CD14-positive monocyte (primary cell): ENCODE data around the gene MACROD2. TPM values are rescaled to one million over a fixed set of nuclear protein-coding genes. Genes with fewer than 3 reads are reported as not detected.

ENCODE experiments used
- DNase-seq, 3 donors: peaks; one replicate each; pipeline ENCODE4 v3.0.0-alpha.2; 2011 to 2022
- H2AFZ ChIP-seq: 2 replicates; pipeline ENCODE4 v1.6.0; 2012; ENCODE audit warnings: mild to moderate bottlenecking, low read depth, low read length, inconsistent platforms; ENCODE audit not compliant: insufficient read depth, poor library complexity, severe bottlenecking
- H3K27ac ChIP-seq, 2 donors: 1 replicate in 1 of 2; 2 replicates in 1 of 2; pipeline ENCODE4 v1.5.1; 2012 to 2013; ENCODE audit warnings: low read length in 2 of 2, control low read depth in 1 of 2, inconsistent platforms in 1 of 2, low read depth in 1 of 2, mild to moderate bottlenecking in 1 of 2
- H3K27me3 ChIP-seq, 2 donors: one replicate each; pipeline versions ENCODE4 v1.6.0 to v1.6.1; 2011 to 2013; ENCODE audit warnings: low read length in 2 of 2; ENCODE audit not compliant: control insufficient read depth in 2 of 2, insufficient read depth in 2 of 2
- H3K36me3 ChIP-seq, 2 donors: replicated peaks in 1 of 2; 1 replicate in 1 of 2; 2 replicates in 1 of 2; pipeline versions ENCODE4 v1.5.1 to v1.6.1; 2012 to 2013; ENCODE audit warnings: low read length in 2 of 2, control low read depth in 1 of 2, inconsistent platforms in 1 of 2, mild to moderate bottlenecking in 1 of 2; ENCODE audit not compliant: insufficient read depth in 2 of 2, control insufficient read depth in 1 of 2
- H3K4me1 ChIP-seq, 2 donors: 1 replicate in 1 of 2; 2 replicates in 1 of 2; pipeline versions ENCODE4 v1.5.1 to v1.6.1; 2012 to 2013; ENCODE audit warnings: low read length in 2 of 2, control low read depth in 1 of 2, inconsistent platforms in 1 of 2, mild to moderate bottlenecking in 1 of 2, moderate library complexity in 1 of 2; ENCODE audit not compliant: insufficient read depth in 2 of 2, control insufficient read depth in 1 of 2
- H3K4me2 ChIP-seq: replicated peaks from 2 replicates; pipeline ENCODE3; 2012; ENCODE audit warnings: low read length, moderate library complexity, mild to moderate bottlenecking; ENCODE audit not compliant: poor library complexity, severe bottlenecking; ENCODE audit errors: extremely low read depth
- H3K4me3 ChIP-seq, 3 experiments: fragments of 200-600 bp in 1 of 3; sonication (generic) in 1 of 3; replicated peaks in 1 of 3; 1 replicate in 2 of 3; 2 replicates in 1 of 3; pipeline ENCODE4 v1.5.1; 2011 to 2013; ENCODE audit warnings: low read length in 3 of 3, mild to moderate bottlenecking in 3 of 3, control low read depth in 2 of 3, low read depth in 2 of 3, inconsistent platforms in 1 of 3, moderate library complexity in 1 of 3
- H3K79me2 ChIP-seq: 2 replicates; pipeline ENCODE4 v1.6.0; 2012; ENCODE audit warnings: mild to moderate bottlenecking, control low read depth, inconsistent platforms, low read length, moderate library complexity; ENCODE audit not compliant: insufficient read depth
- H3K9ac ChIP-seq: 2 replicates; pipeline ENCODE4 v1.6.0; 2017; ENCODE audit warnings: low read length, mild to moderate bottlenecking; ENCODE audit not compliant: insufficient read depth, poor library complexity, severe bottlenecking
- H3K9me3 ChIP-seq, 2 donors: replicated peaks in 1 of 2; 1 replicate in 1 of 2; 2 replicates in 1 of 2; pipeline versions ENCODE4 v1.5.1 to v1.6.1; 2012 to 2013; ENCODE audit warnings: low read length in 2 of 2, control low read depth in 1 of 2; ENCODE audit not compliant: control insufficient read depth in 1 of 2, insufficient read depth in 1 of 2
- H4K20me1 ChIP-seq: 2 replicates; pipeline ENCODE4 v1.6.0; 2012; ENCODE audit warnings: mild to moderate bottlenecking, low read length, control low read depth, moderate library complexity; ENCODE audit not compliant: insufficient read depth
- H3K27ac Mint-ChIP-seq, 7 donors: one replicate each; pipeline ENCODE4 v1.8.0; 2020; ENCODE audit warnings: mild to moderate bottlenecking in 7 of 7, mixed read lengths in 7 of 7, moderate library complexity in 6 of 7, inconsistent platforms in 2 of 7
- H3K27me3 Mint-ChIP-seq, 3 donors: one replicate each; pipeline ENCODE4 v1.8.0; 2021 to 2022; ENCODE audit warnings: low read depth in 3 of 3, mild to moderate bottlenecking in 3 of 3, mixed read lengths in 3 of 3, moderate library complexity in 3 of 3, inconsistent platforms in 1 of 3
- H3K36me3 Mint-ChIP-seq, 2 donors: one replicate each; pipeline ENCODE4 v1.8.0; 2020; ENCODE audit warnings: mixed read lengths in 2 of 2, inconsistent platforms in 1 of 2, mild to moderate bottlenecking in 1 of 2
- H3K4me1 Mint-ChIP-seq: one replicate; pipeline ENCODE4 v1.8.0; 2020; ENCODE audit warnings: mild to moderate bottlenecking, mixed read lengths
- H3K4me3 Mint-ChIP-seq, 2 donors: one replicate each; pipeline ENCODE4 v1.8.0; 2020; ENCODE audit warnings: mild to moderate bottlenecking in 2 of 2, mixed read lengths in 2 of 2, moderate library complexity in 1 of 2
- H3K9me3 Mint-ChIP-seq, 7 donors: one replicate each; pipeline ENCODE4 v1.8.0; 2020 to 2022; ENCODE audit warnings: mixed read lengths in 7 of 7, mild to moderate bottlenecking in 6 of 7, moderate library complexity in 6 of 7, inconsistent platforms in 2 of 7
- WGBS: methylation state at CpG from one replicate; pipeline ENCODE4 v1.1.5; 2013; ENCODE audit warnings: missing lambda C conversion rate; ENCODE audit not compliant: insufficient coverage; 5-methylcytosine and 5-hydroxymethylcytosine counted together
- intact Hi-C, 2 donors: fragments of 100-400 bp; cut with micrococcal nuclease; formaldehyde crosslinking; loops; one replicate each; pipeline versions ENCODE4 v1.15.0 to v1.15.1; 2023
- polyA plus RNA-seq, 3 donors: library from polyadenylated mRNA; depleted of rRNA in 1 of 3; unstranded in 2 of 3; stranded (reverse) in 1 of 3; fragments of 300-500 nt in 2 of 3; fragments of >200 nt in 1 of 3; fragmentation: Illumina TruSeq in 2 of 3; gene quantifications; 1 replicate in 2 of 3; 2 replicates in 1 of 3; pipeline ENCODE4 v1.2.3, GENCODE V29; 2012 to 2021
- TF ChIP-seq, protein P1 (sequence below): fragments of 200-600 bp; IDR thresholded peaks from one replicate; pipeline ENCODE4 v1.8.0; 2022; ENCODE audit warnings: antibody characterized with exemption, mild to moderate bottlenecking

Gene MACROD2
- polyA plus RNA-seq, 3 donors, result 0.23 TPM; not detected in 2

DNA sequence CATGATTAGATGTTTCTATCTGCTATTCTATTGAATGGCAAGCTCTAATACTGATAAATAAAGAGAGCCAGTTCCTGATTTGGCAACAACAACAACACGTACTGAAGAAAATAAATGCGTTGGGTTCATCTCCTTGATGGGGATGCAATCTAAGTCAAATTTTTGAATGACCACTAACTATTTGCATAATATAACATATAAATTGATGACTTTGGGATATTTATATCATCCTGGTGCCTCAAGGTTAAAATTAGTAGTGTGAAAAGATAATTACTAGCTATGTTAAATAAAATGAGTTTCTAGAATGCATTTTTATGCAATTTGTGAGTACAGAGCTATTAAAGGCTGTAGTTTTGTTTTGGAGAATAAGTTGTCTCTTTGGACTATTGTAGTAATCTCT is 1681.5 kb downstream of the MACROD2 start:
- Histone ChIP-seq H3K9ac (no peak overlapping the region), H3K9me3 (peaks cover 0 to 2% of the 10 kb centered on the region in 2 donors), H3K4me2 (no peak overlapping the region), H3K4me1 (no peaks in the 10 kb centered on the region), H3K27ac (no peak overlapping the region), H3K79me2 (no peaks in the 10 kb centered on the region), H3K36me3 (no peaks in the 10 kb centered on the region), H2AFZ (no peak overlapping the region), H3K4me3 (no peak overlapping the region), H4K20me1 (no peaks in the 10 kb centered on the region), H3K27me3 (no peaks in the 10 kb centered on the region)
- H3K36me3 Mint-ChIP-seq, result no peaks in the 10 kb centered on the region
- TF ChIP-seq, protein P1, sequence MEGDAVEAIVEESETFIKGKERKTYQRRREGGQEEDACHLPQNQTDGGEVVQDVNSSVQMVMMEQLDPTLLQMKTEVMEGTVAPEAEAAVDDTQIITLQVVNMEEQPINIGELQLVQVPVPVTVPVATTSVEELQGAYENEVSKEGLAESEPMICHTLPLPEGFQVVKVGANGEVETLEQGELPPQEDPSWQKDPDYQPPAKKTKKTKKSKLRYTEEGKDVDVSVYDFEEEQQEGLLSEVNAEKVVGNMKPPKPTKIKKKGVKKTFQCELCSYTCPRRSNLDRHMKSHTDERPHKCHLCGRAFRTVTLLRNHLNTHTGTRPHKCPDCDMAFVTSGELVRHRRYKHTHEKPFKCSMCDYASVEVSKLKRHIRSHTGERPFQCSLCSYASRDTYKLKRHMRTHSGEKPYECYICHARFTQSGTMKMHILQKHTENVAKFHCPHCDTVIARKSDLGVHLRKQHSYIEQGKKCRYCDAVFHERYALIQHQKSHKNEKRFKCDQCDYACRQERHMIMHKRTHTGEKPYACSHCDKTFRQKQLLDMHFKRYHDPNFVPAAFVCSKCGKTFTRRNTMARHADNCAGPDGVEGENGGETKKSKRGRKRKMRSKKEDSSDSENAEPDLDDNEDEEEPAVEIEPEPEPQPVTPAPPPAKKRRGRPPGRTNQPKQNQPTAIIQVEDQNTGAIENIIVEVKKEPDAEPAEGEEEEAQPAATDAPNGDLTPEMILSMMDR, result no peak
- no peaks in the 10 kb centered on the region for H3K27me3 Mint-ChIP-seq
- no peak overlapping the region for H3K4me3 Mint-ChIP-seq
- H3K9me3 Mint-ChIP-seq, result peaks cover 0 to 7% (median 0%) of the 10 kb centered on the region in 7 donors
- H3K4me1 Mint-ChIP-seq, result no peaks in the 10 kb centered on the region
- DNase-seq, result no peak
- intact Hi-C loops, result no loop called here
- no CpG with 5 or more reads among the region's 2 CpGs for WGBS
- no peak overlapping the region for H3K27ac Mint-ChIP-seq

DNA sequence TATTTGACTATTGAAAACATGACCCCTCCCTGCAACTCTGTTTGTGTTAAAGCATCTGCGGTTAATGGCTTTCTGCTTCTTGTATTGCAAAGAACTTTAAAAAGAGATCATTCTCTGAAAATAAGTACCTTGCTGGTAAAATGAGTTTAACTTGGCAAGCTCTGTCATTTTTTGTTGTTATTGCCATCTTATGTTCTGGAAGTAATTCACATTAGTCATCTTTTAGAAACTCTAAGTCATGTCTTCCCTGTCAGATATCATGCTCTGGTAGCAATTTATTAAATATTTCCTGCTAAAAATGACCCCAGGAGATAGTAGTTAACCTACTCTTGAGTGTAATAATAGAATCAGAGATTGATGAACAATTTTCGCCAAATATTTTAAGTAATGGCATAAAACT is 1687.4 kb downstream of the MACROD2 start:
- peaks cover 0 to 6% (median 2%) of the 10 kb centered on the region in 7 donors for H3K9me3 Mint-ChIP-seq
- Histone ChIP-seq H3K9me3 (no peaks in the 10 kb centered on the region), H3K4me2 (no peak overlapping the region), H3K4me1 (no peaks in the 10 kb centered on the region), H3K9ac (no peak overlapping the region), H3K27ac (no peak overlapping the region), H3K27me3 (no peaks in the 10 kb centered on the region), H3K36me3 (no peaks in the 10 kb centered on the region), H2AFZ (no peak overlapping the region), H3K4me3 (no peak overlapping the region), H3K79me2 (no peaks in the 10 kb centered on the region), H4K20me1 (no peaks in the 10 kb centered on the region)
- no peak for DNase-seq
- intact Hi-C loops, result no loop called here
- TF ChIP-seq, protein P1, result no peak
- no peaks in the 10 kb centered on the region for H3K4me1 Mint-ChIP-seq
- no peaks in the 10 kb centered on the region for H3K27me3 Mint-ChIP-seq
- no peak overlapping the region for H3K4me3 Mint-ChIP-seq
- no peaks in the 10 kb centered on the region for H3K36me3 Mint-ChIP-seq
- no CpG with 5 or more reads among the region's 2 CpGs for WGBS
- no peak overlapping the region for H3K27ac Mint-ChIP-seq
